HG02973 (cell line): ENCODE data around the gene CHCHD10.

Experiments
- ATAC-seq: cut with Tn5 transposase; IDR thresholded peaks from one replicate; pipeline ENCODE4 v1.9.1; 2021; ENCODE audit warnings: moderate library complexity; ENCODE audit not compliant: unreplicated experiment

CHCHD10 gene

DNA sequence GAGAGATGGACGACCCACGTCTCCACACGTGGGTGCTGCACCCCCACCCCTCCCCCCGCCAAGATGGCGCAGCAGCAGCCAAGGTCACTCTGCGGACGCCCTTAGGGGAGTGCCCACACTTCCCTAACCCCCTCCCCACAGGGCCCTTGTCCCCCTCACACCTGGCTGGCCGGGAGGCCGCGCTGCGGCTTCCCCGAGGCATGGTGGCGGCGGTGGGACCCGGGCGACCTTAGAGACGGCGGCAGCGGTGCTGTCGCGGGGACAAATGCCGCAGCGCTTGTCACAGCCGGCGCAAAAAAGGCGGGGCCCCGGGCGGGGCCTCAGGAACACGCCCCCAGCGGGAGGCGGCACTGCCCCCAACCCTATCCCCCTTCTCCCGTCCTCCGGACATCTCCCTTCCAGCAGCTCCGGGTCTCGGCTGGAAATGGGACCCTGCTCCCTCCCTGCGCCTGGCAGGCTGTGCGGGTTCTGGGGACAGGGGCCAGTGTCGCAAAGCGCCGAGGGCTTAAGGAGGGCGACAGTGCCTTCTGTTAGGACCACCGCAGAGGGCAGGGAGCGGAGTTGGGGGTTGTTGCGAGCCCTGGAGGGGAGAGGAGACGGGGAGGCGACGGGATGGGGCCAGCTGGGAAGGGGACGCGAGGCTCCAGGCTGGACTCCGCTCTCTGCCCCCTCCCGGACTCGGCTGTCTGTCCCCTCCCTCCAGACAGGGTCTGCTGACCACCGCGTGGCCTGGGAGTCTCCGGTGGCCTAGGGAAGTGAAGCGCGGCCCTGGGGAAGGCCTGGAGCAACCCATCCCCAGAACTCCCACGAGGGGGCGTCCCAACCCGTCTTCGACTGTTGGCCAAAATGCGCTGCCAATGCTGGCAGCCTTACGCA is at the start of gene CHCHD10:
CHCHD10 (minus strand) TSS at position 300 of the 876 bp plus-strand sequence; CDS start at position 202, 98 bp downstream.
- no peak for ATAC-seq

DNA sequence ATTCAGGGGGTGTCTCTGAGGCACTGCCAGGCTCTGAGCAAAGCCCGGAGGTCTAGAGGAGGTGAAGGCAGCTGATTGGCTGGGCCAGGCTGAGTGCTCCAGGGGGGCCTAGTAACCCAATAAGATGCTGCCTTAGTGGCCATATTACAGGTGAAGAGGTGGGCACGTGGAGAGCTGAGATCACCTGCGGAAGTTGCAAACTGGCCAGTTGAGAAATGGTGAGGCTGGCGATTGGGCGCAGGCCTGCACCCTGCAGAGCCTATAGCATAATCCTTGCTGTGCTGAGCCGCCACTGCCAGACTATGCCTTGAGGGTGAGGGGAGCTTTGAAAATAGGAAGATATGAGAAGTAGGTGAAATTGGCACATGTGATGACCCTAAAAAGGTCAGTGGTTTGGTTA is 49.4 kb upstream of the CHCHD10 start:
- ATAC-seq = no peak

DNA sequence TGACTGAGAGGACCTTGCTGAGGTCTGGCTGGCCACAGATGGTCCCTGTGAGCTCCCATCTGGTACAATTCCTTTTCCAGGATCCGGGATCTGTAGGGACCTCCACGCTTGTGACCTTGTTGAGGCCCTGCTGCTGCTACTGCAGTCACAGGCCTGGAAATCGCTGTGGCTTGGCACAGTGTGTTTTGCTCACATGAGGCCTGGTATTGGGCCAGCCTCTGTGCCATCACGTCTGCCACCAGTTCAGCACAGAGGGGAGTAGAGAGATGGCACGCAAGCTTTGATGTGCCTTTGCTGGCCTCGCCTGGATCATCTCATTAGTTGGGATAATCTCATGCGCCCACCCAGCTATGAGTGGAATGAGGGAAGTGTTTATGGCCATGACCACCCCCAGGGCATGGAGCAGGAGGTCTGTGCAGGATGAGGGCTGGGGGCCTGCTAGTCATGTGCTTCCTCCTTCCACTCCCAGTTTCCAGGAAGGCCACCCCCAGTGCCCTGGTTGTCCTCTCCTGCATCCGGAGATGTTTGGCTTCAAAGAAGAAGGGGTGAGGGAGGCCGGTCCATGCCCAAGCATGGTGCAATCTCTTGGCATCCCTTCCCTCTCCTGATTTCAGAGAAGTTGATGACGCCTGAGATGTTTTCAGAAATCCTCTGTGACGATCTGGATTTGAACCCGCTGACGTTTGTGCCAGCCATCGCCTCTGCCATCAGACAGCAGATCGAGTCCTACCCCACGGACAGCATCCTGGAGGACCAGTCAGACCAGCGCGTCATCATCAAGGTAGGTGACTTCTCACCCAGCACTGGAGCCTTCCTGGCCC is 48.6 kb upstream of the CHCHD10 start:
- ATAC-seq = no peak

DNA sequence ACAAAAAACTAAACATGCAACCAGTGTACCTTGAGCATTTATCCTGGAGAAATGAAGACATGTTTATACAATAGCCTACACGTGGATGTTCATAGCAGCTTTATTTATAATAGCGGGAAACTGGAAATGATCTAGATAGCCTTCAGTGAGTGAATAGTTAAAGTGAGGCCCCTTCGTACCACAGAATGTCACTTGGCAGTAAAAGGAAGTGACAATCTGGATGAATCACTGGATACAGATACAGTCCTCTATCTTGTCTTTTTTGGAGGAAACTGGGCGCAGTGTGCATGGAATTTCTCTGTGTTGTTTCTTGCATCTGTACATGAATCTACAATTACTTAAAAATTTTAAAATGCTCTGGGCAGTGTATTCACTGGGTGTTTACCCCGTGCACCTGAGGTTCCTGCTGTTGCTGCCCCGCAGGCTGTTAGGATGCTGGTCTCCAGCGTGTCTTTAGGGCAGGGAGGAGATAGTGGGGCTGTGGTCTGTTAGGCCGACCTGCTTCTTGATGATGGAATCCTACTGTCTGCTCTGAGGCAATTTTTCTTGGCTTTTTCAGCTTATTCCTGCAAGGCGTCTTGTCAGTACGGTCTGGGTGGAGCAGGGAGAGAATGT is 47.9 kb upstream of the CHCHD10 start:
- no peak for ATAC-seq

DNA sequence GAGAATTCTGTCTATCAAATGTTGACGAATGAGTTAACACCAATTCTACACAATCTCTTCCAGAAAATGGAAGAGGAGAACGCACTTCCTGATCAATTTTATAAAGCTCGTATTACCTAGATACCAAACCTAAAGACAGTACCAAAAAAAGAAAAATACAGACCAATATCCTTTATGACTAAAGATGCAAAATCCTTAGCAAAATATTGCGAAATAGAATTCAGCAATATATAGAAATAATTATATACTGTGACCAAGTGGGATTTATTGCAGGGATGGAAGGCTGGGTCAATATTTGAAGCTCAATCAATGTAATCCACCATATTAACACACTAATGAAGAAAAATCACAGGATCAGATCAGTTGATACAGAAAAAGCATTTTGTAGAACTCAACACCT is 44.6 kb upstream of the CHCHD10 start:
- ATAC-seq = no peak

DNA sequence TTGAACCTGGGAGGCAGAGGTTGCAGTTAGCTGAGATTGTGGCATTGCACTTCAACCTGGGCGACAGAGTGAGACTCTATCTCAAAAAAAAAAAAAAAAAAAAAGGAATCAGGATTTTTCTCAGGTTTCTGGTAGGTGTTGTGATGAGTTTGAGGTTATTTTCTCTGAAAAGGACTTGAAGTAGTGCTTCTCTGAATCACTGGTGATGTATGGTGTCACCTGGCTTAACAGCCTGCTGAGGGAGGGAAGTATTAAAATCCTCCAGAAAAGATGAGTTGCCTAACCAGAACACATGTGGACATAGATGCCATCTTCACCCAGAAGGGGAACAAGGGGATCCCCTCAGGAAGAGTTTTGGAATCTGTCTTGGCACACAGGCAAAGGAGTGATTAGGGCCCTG is 39.1 kb upstream of the CHCHD10 start:
- ATAC-seq = no peak

DNA sequence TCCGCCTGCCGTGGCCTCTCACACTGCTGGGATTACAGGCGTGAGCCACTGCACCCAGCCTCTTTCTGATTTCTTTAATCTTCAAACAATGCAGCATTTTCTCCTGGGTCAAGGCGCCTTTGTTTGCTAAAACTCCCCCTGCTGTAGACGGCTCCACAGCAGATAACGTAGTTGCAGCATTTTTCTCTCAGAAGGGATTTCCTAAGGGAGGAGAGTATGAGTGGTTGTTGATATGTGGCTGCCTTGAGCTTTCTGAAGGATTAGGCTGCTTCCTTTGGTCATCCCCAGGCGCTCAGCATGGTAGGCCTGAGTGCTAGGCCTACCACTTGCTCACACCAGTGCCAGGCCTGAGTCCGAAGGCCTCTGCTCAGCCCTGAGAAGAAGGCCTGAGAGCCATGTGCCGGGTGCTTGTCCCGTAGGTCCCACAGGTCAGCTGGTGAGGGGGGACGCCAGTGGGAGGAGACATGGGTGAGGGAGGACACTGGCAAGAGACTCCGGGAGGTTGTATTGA is 37.1 kb upstream of the CHCHD10 start:
- ATAC-seq = no peak

DNA sequence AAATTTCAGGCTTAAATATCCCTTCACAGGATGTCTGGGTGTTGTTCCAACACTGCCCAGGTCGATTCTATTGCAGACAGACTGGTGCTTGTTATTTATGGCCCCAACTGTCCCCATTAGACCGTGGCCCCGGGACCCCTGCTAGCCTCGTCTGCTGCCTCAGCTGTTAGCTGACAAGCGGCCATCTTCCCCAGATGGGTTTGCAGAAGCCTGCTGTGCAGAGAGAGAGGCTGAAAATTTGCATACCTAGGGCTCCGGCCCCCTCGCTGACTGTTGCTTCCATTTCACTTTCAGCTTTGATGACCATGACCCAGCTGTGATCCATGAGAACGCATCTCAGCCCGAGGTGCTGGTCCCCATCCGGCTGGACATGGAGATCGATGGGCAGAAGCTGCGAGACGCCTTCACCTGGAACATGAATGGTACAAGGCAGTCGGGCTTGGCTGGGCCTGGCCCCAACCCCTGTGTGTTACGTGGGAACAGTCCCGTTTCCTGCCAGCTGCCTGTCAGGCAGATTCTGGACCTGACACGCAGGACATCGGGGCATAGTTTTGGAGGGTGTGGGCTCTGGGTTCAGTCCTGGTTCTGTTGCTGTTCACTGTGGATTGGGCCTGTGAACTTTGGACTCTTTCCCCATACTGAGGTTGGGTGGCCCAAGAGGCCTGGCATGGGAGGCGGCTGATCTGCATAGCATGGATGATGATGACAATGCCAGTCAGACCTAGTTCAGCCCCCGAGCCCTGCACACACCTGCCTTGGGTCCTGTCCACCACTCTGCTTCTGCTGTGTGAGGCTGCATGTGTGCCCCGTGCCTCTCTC is 35.4 kb upstream of the CHCHD10 start:
- ATAC-seq = no peak

DNA sequence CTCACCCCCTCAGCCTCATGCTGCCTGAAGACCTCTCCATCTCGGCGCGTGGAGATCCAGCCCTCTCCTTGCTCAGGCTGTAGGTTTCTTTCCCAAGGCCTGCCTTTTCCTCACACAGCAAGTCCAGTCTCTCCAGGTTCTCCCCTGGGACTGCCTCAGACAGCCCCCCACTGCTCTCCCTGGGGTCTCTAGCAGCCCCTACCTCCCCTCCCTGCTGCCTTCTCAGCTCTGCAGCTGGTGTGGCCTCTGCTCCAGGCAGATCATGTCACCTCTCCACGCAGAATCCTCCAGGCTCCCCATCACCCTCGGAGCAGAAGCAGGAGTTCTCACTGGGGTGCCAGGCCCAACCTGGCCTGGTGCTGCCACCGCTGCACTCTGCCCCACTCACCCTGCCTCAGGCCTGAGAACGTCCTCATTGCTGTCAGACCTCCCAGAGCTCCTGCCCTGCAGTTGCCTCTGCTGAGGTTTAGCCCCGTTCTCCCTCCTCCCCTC is 34.2 kb upstream of the CHCHD10 start:
- ATAC-seq = no peak

DNA sequence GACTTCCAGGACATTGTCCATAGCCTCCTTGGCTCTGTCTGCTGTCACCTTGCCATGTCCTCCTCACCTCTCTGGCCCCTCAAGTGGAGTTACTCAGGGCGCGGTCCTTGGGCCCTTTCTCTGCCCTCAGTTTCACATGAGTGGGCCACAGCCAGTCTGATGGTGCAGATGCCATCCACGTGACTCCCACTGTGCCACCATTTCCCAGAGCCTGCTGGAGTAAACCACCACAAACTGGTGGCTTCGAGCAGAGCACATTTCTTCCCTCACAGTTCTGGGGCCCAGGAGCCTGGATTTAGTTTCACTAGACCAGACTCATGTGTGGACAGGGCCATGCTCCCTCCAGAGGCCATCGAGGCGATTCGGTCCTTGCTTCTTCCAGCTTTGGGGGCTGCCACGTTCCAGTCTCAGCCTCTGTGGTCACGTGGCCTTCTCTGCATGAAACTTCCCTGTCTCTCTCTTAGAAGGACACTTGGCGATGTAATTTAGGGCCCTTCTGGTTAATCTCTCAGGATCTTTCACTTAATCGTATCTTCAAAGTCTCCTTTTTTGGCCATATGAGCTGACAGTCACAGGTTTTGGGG is 33.6 kb upstream of the CHCHD10 start:
- no peak for ATAC-seq

DNA sequence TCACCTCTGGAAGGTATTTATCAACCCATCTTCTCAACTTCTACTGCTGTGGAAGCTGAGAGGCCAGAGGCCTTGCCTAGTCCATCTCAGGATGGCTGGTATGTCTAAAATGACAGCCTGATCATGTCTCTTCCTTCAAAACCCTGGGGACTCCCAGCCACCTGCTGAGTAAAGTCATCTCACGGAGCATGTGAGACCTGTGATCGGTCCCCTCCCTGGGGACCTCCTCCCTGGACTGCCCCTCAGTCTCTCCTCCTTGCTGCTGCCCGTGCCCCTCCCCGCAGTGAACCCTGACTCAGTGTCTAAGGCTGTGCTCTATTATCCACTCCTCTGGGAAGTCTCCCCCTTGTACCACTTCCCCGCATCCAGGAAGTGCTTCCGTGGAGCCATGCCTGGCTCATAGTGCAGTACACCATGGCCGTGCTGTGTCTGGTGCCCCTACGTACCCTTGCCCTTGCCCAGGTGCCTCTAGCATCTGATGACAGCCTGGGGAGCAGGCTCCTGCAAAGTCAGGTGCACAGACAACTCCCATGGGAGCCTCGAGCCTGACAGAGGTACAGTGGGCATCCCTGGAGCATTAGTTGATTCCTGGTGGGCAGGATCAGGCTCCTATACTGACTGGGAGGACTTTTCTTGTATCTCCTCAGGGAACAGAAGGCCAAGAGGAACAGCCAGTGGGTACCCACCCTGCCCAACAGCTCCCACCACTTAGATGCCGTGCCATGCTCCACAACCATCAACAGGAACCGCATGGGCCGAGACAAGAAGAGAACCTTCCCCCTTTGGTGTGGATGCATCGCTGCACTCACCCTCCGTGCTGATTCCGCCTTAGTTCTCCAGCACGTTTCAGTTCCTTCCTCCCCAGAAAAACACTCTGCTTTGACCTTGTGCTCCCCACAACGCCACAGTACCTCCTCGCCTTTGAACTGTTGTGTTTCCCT is 32.8 kb upstream of the CHCHD10 start:
- no peak for ATAC-seq

DNA sequence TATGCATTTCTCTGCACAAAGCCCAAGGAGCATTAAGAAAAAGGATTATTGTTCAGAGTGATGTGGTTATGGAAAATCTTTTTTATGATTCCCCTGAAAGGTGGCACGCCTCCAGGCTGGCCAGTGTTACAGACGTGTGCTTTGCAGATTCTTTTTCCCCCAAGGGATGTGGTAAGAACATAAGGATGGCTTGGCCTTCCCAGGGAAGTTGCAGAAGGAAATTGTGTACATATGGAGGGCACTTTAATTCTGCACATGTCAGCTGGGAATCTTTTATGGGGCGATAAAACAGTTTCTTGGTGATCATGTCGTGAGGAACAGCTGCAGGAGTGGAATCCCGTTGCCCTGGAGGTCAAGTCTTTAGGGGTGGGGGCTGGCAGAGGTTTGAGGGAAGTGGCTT is 28.7 kb upstream of the CHCHD10 start:
- ATAC-seq = no peak

DNA sequence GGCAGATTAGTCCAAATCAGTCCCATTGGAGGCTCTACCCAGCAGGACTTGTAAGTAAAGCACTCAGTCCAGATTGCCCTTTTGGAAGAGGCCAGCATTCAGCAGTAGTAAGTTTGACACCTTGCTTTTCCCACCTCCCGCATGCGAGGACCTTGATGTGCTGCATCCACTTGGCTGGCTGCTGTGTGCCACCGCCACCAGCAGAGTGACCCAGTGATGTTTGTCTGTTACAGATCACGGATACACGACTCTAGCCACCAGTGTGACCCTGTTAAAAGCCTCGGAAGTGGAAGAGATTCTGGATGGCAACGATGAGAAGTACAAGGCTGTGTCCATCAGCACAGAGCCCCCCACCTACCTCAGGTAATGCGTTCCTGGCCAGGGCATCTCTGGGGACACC is 25.6 kb upstream of the CHCHD10 start:
- no peak for ATAC-seq

DNA sequence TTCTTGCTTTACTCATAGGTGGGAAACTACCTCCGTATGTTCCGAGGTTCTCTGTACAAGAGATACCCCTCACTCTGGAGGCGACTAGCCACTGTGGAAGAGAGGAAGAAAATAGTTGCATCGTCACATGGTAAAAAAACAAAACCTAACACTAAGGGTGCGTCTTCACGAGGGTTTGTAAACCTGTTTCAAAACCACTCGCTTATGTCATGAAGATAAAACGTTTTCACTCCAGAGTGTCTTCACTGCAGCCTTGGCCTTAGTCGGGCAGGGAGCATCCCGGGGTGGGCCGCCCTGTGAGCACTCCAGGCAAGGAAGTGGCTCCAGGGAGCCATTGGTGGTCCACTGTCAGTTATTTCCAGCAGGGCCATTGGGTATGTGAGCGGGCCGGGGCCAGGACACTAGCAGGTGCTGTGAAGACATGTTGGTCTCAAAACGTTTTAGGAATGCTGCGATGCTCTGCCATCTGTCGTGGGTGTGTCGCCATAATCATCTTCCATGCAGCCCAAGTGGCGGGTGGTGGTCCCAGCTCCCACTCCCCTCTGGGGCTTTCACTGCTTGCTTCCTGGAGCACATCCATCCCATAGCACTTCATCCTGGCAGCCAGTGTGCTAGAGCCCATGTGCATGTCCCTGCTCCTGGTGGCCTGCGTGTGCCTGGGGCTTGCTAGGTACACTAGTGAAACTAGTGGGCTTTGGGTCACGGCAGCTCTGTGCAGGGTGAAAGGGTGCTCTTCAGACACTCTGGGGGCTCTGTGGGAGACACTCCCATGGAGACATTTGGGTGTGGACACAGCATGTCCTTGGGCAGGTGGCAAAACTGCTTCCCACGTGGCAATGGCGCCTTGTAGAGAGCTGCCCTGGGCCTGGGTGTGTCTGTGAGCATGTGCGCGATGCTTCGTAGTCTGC is 24.2 kb upstream of the CHCHD10 start:
- ATAC-seq = no peak

DNA sequence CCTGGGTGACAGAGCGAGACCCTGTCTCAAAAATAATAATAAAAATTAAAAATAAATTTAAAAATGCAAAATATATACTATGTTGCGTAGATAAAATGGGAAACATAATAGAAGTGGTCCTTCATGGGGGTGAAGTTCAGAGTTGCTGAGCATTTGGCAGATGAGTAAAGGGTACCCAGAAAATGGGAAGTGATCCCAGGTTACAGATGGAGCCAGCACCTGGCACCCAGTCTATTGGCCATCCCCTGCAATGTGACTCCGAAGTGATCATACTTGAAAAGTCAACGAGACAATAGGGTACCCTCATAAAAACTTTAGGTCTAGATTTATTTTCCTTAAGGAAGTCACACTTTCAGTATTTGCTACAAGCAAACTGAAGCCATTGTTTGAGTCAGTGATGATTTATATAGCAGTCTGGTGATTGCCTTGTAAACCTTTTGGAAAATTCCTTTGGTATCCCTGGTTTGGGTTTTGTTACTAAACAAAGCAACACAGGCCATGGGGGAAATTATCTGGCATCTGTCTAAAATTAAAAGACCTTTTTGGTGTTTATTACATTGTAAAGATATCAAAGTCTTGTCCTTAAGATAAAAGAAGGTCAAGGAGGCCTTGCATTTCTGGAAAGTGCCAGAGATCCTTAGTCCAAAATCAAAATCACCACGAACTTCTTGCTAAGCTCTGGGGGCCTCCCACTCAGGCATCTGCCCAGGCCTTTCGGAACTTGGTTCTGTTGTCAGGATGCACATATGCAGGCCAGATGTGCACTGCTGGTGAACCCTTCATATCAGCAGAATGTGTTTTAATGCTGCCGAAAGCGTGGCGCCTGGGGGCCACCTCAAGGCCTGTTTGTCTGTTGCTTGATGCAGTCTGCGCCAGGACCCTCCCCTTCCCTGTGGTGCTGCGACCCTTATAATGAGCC is 23.3 kb upstream of the CHCHD10 start:
- no peak for ATAC-seq

DNA sequence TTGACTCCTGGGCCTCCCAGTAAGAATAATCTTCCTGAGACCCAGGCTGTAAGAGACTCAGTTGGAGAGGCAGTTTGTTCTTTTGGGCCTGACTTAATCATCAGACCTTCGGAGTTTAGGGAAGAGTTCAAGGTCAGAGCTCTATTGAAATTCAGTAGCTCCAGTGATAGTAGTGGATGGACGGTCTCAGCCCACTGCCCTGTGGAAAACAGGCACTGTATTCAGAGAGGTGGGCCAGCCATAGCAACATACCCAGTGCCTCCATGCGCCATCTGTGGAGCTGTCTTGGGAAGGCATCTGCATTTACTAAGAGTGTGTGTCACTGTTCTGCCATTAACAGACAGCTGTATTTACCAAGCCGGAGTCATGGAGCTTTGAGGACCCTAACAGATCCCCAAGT is 21.9 kb upstream of the CHCHD10 start:
- no peak for ATAC-seq

DNA sequence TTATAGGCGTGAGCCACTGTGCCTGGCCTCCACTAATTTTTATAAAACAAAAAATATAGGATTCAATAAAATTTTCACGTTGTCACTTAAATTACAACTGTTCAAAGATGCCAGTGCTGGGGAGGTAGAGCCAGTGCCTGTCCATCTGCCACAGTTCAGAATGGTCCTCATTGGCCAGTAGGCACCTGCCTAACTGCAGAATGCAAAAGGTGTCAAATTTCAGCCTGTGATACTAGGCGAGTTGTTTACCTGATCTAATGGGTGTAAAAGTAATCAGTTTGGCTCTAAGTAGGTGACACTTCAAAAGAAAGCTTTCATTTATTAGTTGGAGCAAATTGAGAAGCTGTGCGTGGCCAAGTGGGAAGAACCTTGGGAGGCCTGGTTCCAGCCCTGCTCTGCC is 21.3 kb upstream of the CHCHD10 start:
- no peak for ATAC-seq
